Measurements from ENCODE around the gene TBC1D7.

TBC1D7 gene

GRCh38 chr6:13319891-13320564 is 8.3 kb downstream of the TBC1D7 start:
- no peak for DNase-seq (ENCODE audit: low read depth in 2 of 2)

- DNase-seq (ENCODE audit: low read depth in 2 of 2): no peak
Observed at GRCh38 chr6:13318821-13319220, 9.5 kb downstream of the TBC1D7 start.

- DNase-seq (ENCODE audit: low read depth in 2 of 2): no peak
Observed at GRCh38 chr6:13315896-13316295, 12.4 kb downstream of the TBC1D7 start.

GRCh38 chr6:13314806-13315205 is 13.5 kb downstream of the TBC1D7 start:
- DNase-seq (ENCODE audit: low read depth in 2 of 2): no peak

GRCh38 chr6:13311155-13311554 is 17.2 kb downstream of the TBC1D7 start:
- no peak for DNase-seq (ENCODE audit: low read depth in 2 of 2)

- no peak for DNase-seq (ENCODE audit: low read depth in 2 of 2)
Observed at GRCh38 chr6:13308332-13308731, 20.0 kb downstream of the TBC1D7 start.

- DNase-seq (ENCODE audit: low read depth in 2 of 2): no peak
Observed at GRCh38 chr6:13307508-13307995, 20.8 kb downstream of the TBC1D7 start.

GRCh38 chr6:13305791-13306190 is 22.5 kb downstream of the TBC1D7 start:
- no peak for DNase-seq (ENCODE audit: low read depth in 2 of 2)

- no peak for DNase-seq (ENCODE audit: low read depth in 2 of 2)
Observed at GRCh38 chr6:13305288-13305687, 23.0 kb downstream of the TBC1D7 start.

- DNase-seq (ENCODE audit: low read depth in 2 of 2): no peak
Observed at GRCh38 chr6:13304580-13305260, 23.6 kb downstream of the TBC1D7 start.

- DNase-seq (ENCODE audit: low read depth in 2 of 2): no peak
Observed at GRCh38 chr6:13304101-13304500, 24.2 kb downstream of the TBC1D7 start.

- DNase-seq (ENCODE audit: low read depth in 2 of 2): no peak
Observed at GRCh38 chr6:13303668-13304017, 24.7 kb downstream of the TBC1D7 start.

GRCh38 chr6:13302751-13303667 is 25.3 kb downstream of the TBC1D7 start:
- DNase-seq (ENCODE audit: low read depth in 2 of 2): no peak

- no peak for DNase-seq (ENCODE audit: low read depth in 2 of 2)
Observed at GRCh38 chr6:13302291-13302690, 26.0 kb downstream of the TBC1D7 start.

- DNase-seq (ENCODE audit: low read depth in 2 of 2): no peak
Observed at GRCh38 chr6:13300643-13301590, 27.4 kb downstream of the TBC1D7 start.

- no peak for DNase-seq (ENCODE audit: low read depth in 2 of 2)
Observed at GRCh38 chr6:13299918-13300317, 28.4 kb downstream of the TBC1D7 start.

GRCh38 chr6:13299403-13299821 is 28.9 kb downstream of the TBC1D7 start:
- no peak for DNase-seq (ENCODE audit: low read depth in 2 of 2)

GRCh38 chr6:13298446-13298845 is 29.9 kb downstream of the TBC1D7 start:
- no peak for DNase-seq (ENCODE audit: low read depth in 2 of 2)

- DNase-seq (ENCODE audit: low read depth in 2 of 2): no peak
Observed at GRCh38 chr6:13297391-13297790, 30.9 kb downstream of the TBC1D7 start.

- no peak for DNase-seq (ENCODE audit: low read depth in 2 of 2)
Observed at GRCh38 chr6:13296536-13296997, 31.8 kb downstream of the TBC1D7 start.

- no peak for DNase-seq (ENCODE audit: low read depth in 2 of 2)
Observed at GRCh38 chr6:13295576-13295975, 32.8 kb downstream of the TBC1D7 start.
